GM19193 (cell line): ENCODE data around the gene TXNDC16.

Experiments
- POLR2A ChIP-seq: IDR thresholded peaks from 4 replicates; pipeline ENCODE4 v1.6.1; 2011; ENCODE audit not compliant: insufficient read depth, insufficient read length; ENCODE audit errors: extremely low read depth

The TXNDC16 gene

DNA sequence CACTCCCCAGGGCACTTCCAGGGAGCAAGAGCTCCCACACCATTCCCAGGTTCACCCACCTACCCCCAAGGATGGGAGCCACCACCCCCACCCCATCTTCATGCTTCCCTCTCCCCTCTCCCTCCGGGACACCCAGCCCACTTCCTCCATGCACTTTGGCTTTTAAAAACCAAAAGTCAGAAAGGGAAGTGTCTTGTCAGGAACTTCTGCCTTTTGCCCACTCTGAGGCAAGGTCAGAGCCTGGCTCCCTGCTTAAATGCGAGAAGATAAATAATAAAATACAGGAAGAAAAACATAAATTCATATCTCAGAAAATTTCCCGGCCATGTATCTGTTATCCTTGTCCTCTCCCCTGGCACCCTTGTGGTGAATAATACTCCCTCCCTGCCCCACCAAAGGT is 156.6 kb downstream of the TXNDC16 start:
- TF ChIP-seq POLR2A, result no peak

DNA sequence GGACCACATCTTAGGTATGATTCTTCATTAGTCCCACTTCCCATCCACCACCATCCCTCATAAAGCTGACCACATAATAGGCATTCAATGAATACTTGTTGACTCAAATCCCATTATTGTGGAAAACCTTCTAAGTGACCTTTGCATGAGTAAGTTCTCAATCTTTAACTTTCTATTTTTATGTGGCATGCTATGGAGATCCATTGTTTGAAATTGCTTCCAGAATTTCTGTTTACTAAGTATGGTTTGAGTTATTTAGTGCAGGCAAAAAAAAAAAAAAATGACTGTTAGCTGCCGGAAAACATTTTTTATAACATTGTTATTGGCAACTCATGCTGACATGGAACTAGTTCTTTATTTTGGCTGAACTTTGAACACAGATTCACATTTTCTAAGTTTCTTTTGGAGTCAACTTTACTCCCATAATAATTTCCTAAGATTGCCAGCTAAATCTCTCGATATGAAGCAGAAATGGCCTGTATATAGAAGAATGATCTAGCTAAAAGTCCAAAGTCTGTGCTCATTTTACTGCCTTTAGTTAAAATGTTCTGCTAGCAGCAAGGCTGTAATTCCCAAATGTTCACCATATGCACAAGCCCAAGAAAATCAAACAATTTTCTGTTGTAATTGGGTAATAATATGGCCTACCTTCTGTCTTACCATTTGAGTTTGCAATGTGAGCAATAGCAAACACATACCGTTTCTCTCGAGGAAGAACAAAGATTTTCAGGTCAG is 160.3 kb downstream of the TXNDC16 start:
- no peak for TF ChIP-seq POLR2A
